Type B pancreatic cell (in vitro differentiated cells): Measurements from ENCODE around the gene DPPA5. TPM values are rescaled to one million over a fixed set of nuclear protein-coding genes. Genes with fewer than 3 reads are reported as not detected.
A peak's percentile ranks its signal among the peaks of the same experiment; 100 is the strongest.
"Not testable (repeated sequence)": the region's sequence is repeated elsewhere in the genome, so short reads cannot be mapped to it uniquely, and the experiment has no call there.

Source experiments
- DNase-seq: peaks from one replicate; pipeline ENCODE4 v3.0.0; 2021; ENCODE audit warnings: mixed read lengths; ENCODE audit not compliant: unreplicated experiment; ENCODE audit errors: extremely low spot score
- H3K27ac Mint-ChIP-seq: 2 replicates; pipeline ENCODE4 v1.8.0; 2021; ENCODE audit warnings: mild to moderate bottlenecking, mixed read lengths
- H3K27me3 Mint-ChIP-seq: 2 replicates; pipeline ENCODE4 v1.8.0; 2021; ENCODE audit warnings: mixed read lengths
- H3K36me3 Mint-ChIP-seq: 2 replicates; pipeline ENCODE4 v1.8.0; 2021; ENCODE audit warnings: mixed read lengths
- H3K4me1 Mint-ChIP-seq: one replicate; pipeline ENCODE4 v1.8.0; 2021; ENCODE audit warnings: mixed read lengths; ENCODE audit not compliant: unreplicated experiment
- H3K4me3 Mint-ChIP-seq: 2 replicates; pipeline ENCODE4 v1.8.0; 2021; ENCODE audit warnings: mild to moderate bottlenecking, mixed read lengths
- H3K9me3 Mint-ChIP-seq: 2 replicates; pipeline ENCODE4 v1.8.0; 2021; ENCODE audit warnings: mixed read lengths
- total RNA-seq: library from RNA; stranded (reverse); gene quantifications from 2 replicates; pipeline ENCODE4 v1.2.1, GENCODE V29; 2021; ENCODE audit warnings: low replicate concordance
- TF ChIP-seq, protein P1 (sequence below): fragments of 200-600 bp; sonication (generic); conservative IDR thresholded peaks from 2 replicates; pipeline ENCODE4 v1.5.0; 2021; ENCODE audit warnings: antibody characterized with exemption, mild to moderate bottlenecking

Gene DPPA5
- total RNA-seq, 1 donor from 2014 or later = not detected

DNA sequence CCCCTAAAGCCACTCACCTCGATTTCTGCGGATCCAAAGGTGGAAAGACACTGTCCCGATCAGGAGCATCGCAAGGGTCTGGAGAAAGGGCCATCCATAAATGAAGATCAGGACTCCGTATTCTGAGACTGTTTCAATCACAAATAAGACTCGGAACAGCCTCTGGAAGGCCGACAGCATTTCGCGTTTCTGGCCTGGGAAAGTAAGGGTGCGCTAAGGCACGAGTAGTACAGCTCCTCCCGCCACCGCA lies 44.6 kb downstream of the DPPA5 start:
- TF ChIP-seq, protein P1, sequence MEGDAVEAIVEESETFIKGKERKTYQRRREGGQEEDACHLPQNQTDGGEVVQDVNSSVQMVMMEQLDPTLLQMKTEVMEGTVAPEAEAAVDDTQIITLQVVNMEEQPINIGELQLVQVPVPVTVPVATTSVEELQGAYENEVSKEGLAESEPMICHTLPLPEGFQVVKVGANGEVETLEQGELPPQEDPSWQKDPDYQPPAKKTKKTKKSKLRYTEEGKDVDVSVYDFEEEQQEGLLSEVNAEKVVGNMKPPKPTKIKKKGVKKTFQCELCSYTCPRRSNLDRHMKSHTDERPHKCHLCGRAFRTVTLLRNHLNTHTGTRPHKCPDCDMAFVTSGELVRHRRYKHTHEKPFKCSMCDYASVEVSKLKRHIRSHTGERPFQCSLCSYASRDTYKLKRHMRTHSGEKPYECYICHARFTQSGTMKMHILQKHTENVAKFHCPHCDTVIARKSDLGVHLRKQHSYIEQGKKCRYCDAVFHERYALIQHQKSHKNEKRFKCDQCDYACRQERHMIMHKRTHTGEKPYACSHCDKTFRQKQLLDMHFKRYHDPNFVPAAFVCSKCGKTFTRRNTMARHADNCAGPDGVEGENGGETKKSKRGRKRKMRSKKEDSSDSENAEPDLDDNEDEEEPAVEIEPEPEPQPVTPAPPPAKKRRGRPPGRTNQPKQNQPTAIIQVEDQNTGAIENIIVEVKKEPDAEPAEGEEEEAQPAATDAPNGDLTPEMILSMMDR = no peak
- Mint-ChIP-seq H3K36me3 (peaks cover 3% of the 10 kb centered on the region), H3K4me3 (peak overlapping the region; percentile 95), H3K27ac (peak overlapping the region; percentile 78), H3K27me3 (peaks cover 18% of the 10 kb centered on the region), H3K4me1 (peaks cover 15% of the 10 kb centered on the region), H3K9me3 (no peaks in the 10 kb centered on the region)
- DNase-seq = no peak

DNA sequence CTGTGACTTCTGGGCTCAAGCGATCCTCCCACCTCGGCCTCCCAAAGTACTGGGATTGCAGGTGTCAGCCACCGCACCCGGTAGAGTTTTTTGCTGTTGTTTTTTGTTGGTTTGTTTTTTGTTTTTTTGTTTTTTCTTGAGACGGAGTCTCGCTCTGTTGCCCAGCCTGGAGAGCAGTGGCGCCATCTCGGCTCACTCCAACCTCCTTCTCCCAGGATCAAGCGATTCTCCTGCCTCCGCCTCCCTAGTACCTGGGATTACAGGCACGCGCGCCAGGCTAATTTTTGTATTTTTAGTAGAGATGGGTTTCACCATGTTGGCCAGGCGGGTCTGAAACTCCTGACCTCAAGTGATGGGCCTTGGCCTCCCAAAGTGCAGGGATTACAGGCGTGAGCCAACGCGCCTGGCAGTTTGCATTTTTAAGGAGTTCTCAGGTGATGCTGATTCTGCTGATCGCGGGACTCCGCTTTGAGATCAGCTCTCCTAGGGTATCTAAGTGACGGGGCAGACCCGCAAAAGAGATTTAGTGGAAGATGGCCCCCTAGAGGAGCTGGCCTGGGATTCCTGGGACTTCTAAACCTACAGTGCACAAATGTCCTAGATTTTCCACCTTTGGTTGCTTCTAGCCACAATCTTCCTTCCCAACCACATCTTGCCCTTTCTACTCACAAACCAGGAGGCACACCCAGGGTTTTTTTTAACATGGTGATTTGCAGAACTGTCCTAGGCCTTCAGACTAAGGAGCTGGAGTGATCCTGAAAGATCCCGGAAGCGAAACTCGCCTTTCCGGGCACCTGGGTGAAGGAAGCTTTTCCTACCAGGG lies 45.2 kb downstream of the DPPA5 start:
- H3K4me1 Mint-ChIP-seq = peaks cover 15% of the 10 kb centered on the region

DNA sequence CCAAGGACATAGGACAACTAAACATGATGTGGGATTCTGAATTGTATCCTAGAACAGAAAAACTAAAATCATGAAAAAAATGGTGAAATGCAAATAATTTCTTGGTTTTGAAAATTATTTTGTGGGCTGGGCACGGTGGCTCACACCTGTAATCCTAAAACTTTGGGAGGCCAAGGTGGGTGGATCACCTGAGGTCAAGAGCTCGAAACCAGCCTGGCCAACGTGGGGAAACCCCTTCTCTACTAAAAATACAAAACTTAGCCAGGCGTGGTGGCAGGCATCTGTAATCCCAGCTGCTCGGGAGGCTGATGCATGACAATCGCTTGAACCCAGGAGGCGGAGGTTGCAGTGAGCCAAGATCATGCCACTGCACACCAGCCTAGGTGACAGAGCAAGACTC lies 50.3 kb downstream of the DPPA5 start:
- H3K4me3 Mint-ChIP-seq, H3K27ac Mint-ChIP-seq, DNase-seq, H3K9me3 Mint-ChIP-seq, H3K27me3 Mint-ChIP-seq, H3K4me1 Mint-ChIP-seq: not testable (repeated sequence)
- peaks cover 10% of the 10 kb centered on the region for H3K36me3 Mint-ChIP-seq

More for the DNA sequence above, 45.2 kb downstream of the DPPA5 start:
- Mint-ChIP-seq H3K9me3 (no peaks in the 10 kb centered on the region), H3K27ac (peak overlapping the region; percentile 78), H3K27me3 (peaks cover 18% of the 10 kb centered on the region), H3K4me3 (peak overlapping the region; percentile 95), H3K36me3 (peaks cover 3% of the 10 kb centered on the region)
- TF ChIP-seq, protein P1 = peak; percentile 23
- no peak for DNase-seq

Other genes with a start within 250 kb of the DPPA5 start
- 0.75 TPM in 1 of 2 replicates, not detected in the other for gene KHDC1L, start 128.8 kb downstream of the DPPA5 start, total RNA-seq
- 2.0 and 5.3 TPM in 2 replicates for gene KHDC1, start 91.1 kb downstream of the DPPA5 start, total RNA-seq
- gene KHDC3L, start 8.4 kb upstream of the DPPA5 start, total RNA-seq = not detected in 2 replicates
- gene OOEP, start 15.6 kb upstream of the DPPA5 start, total RNA-seq = not detected in 2 replicates
- gene DDX43, start 40.6 kb upstream of the DPPA5 start, total RNA-seq = 0.17 TPM in 1 of 2 replicates, not detected in the other
- gene CGAS, start 98.0 kb upstream of the DPPA5 start, total RNA-seq = 0.12 TPM in 2 replicates
- gene MTO1, start 107.5 kb upstream of the DPPA5 start, total RNA-seq = 28.0 and 28.3 TPM in 2 replicates
- gene EEF1A1, start 166.8 kb upstream of the DPPA5 start, total RNA-seq = 12,371 and 13,155 TPM in 2 replicates